ENCODE results near the gene DOCK9. TPM values are rescaled to one million over a fixed set of nuclear protein-coding genes. Genes with fewer than 3 reads are reported as not detected.
"Not testable (repeated sequence)": the region's sequence is repeated elsewhere in the genome, so short reads cannot be mapped to it uniquely, and the experiment has no call there.

The DOCK9 gene
- polyA plus RNA-seq, 4 donors = 53.0 to 71.7 (median 58.7) TPM

DNA sequence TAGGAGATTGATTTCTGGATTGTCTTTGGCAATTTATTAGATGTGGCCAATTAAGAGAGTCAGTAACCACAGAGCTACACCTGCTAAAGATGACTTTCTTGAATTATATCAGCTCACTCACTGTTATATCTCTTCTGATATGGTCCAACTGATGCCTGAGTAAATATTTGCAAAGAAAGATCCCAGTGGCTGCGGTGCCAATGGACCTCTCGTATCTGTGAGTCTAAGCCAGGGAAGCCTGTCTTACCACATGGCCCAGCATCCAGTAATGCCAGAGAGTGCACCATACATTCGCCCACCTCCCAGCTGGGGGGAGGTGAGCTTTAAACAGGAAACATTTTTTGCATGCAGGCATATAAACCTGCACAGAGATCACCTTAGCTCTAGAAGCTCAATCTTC, 142.7 kb downstream of the DOCK9 start:
- no peak for DNase-seq (ENCODE audit: low read depth in 4 of 4, low spot score in 2 of 4)

DNA sequence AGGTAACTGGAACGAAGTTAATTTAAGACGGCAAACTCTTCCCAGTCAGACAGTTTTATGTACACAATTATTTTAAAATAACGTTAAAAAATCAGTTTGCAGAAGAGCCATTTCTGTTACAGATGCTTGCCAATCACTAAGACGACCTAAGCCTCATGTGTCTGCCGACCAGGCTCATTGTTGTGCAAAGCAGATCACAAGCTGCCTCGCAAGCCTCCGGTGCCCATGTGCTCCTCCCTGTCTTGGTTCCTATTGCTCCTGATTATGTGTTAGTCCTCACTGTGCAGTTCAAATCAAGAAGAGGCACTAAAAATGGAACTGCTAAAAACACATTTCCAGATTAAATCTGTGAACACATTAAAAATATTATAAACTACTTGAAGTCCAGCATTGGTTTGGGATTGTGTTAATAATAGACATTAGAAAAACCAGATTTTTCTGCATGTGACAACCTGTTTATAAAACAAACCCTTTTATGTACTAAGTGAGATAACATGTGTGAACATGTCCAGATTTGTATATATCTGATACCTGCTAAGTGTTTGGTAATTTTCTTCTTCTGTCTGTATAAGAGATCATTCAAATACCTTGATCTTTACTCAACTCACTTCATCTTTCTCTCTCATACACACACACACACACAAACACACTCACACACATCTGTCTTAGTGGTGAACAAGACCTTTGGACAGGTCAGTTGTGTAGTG, 143.5 kb downstream of the DOCK9 start:
- no peak for DNase-seq (ENCODE audit: low read depth in 4 of 4, low spot score in 2 of 4)

DNA sequence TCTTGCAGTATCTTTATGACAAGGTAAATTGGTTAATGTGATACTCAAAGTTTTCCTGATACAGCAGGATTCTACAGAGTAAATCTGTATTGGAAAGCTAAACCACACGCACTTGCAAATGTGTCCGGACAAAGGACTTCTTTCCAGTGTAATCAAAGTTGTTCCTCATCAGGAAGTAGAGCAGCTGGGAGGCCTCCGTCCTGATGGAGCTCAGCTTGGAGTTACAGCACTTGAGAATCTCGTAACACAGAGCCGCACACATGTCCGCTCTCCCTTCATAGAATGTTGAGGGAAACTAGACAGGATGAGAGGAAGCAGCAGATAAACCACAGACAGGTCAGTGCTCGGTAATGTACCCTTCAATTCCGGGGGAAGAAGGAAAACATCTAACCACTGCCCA, 146.6 kb downstream of the DOCK9 start:
- no peak for DNase-seq (ENCODE audit: low read depth in 4 of 4, low spot score in 2 of 4)

- DNase-seq (ENCODE audit: low read depth in 4 of 4, low spot score in 2 of 4) = no peak
Observed at GRCh38 chr13:98829541-98829940, 148.3 kb downstream of the DOCK9 start.

- DNase-seq (ENCODE audit: low read depth in 4 of 4, low spot score in 2 of 4) = no peak
Observed at GRCh38 chr13:98828614-98829013, 149.2 kb downstream of the DOCK9 start.

DNA sequence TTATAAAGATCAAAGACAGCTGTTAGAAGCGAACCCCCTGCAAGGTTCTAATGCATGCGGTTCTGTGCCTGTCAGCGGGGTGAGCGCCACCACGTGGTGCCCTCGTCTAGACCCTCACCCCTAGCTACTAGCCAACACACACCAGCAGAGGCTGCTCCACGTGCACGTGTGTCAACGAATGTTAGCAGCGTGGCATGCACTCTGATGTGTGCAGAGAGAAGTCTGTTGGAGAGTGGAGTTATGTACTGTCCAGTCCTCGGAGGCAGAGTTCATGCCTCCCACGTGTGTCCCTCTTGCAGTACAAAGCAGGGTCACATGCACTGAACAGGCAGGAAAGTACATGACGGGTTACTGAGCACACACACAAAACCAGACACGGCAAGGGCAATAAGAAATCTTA, 150.4 kb downstream of the DOCK9 start:
- DNase-seq (ENCODE audit: low read depth in 4 of 4, low spot score in 2 of 4) = no peak

GRCh38 chr13:98826146-98826545, 151.7 kb downstream of the DOCK9 start:
- no peak for DNase-seq (ENCODE audit: low read depth in 4 of 4, low spot score in 2 of 4)

DNA sequence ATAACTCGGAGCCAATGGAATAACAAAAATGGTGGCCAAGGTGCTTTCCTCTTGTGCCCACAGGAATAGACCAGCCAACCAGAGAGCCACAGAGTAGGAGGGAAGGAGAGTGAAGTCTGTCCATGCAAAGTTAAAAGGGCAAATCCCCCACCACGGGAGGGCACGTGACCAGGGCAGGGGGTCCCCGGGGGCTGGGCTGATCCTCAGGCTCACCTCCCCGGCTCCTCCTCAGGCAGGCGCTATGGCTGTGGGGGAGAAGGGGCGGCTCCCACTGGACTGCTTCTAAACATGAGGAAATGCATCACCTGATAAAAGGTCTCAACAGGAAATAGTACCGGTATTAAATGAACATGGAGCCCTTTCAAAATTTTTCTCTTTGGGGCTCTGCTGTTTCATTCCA, 152.2 kb downstream of the DOCK9 start:
- no peak for DNase-seq (ENCODE audit: low read depth in 4 of 4, low spot score in 2 of 4)

DNA sequence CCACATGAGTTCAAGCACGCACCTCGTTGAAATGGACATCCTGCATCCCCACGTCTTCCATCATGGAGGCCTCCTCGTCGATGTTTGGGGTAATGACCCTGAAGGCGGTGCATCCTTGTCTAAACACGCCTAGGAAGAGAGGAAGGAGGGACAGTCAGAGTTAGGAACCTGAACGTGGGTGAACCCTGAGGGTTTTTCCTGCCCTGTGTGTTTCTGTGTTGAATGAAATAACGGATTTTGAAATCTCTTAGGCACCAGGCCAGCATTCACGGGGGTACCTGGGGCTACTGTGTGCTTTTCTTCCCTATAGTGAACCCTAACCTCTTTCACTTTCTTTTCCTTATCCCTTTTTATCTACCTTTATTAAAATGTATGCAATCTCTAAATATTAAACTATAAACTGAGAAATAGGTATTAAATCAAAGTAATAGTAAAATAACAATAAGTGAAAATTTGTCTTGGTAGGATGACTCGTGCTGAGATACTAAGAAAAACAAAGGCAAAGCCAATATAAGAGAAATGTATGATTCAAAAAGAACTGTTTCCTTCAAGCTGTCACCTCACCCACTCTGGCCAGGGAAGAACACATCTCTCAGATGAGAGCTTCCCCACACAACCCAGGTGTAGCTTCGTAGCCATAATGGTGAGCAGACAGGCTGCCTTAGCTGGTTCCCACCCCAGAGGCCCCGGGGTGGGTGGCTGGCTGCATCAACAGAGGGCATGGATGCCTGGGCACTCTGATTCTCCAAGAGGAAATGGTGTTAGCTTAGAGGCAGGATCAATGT, 153.3 kb downstream of the DOCK9 start:
- no peak for DNase-seq (ENCODE audit: low read depth in 4 of 4, low spot score in 2 of 4)

- no peak for DNase-seq (ENCODE audit: low read depth in 4 of 4, low spot score in 2 of 4)
Observed at GRCh38 chr13:98823442-98823841, 154.4 kb downstream of the DOCK9 start.

DNA sequence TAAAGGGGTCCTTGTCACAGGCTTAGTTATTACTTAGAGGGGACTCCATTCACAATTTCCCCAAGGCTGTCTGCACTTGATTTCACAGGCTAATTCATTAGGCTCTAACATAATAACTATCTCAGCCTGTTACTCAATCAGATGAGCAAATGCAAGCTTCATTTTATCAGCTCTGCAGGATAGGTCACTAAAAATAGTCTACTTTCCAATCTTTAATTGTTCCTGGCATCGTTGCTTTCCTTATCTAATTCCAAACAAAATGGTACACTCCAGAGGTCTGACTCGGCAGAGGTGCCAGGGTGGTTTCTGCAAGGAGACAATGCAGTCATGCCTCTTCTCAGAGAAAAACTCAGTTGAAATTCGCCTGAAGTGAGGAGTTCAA, 155.6 kb downstream of the DOCK9 start:
- no peak for DNase-seq (ENCODE audit: low read depth in 4 of 4, low spot score in 2 of 4)

- DNase-seq (ENCODE audit: low read depth in 4 of 4, low spot score in 2 of 4) = no peak
Observed at GRCh38 chr13:98821372-98822224, 156.3 kb downstream of the DOCK9 start.

DNA sequence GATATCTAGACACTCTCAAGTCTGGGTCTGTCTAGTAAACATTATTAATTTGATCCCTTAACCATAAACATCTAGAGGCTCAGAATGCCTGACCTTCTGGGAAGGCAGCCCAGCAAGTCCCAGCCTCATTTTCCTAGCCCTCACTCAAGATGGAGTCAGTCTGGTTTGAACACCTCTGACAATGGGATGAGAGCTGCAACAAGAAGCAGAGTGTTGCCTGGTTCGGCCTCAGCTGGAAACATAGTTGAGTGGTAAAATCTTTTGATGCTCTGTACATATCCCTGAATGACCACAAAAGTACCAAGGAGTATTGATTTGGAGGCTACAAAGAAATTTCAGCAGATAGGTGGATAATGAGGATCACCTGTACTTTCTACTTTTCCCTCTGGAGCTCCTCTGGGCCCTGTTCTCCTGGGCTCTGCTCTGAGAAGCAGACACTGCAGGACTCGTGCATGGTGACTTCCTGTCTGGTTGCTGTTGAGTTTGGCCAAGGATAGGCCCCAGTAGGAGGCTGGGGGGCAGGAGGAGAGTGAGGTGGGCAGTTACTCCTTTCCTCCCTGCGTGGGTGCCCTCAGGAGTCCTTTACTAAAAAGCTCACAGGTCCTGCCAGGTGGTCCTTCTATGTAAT, 157.0 kb downstream of the DOCK9 start:
- no peak for DNase-seq (ENCODE audit: low read depth in 4 of 4, low spot score in 2 of 4)

DNA sequence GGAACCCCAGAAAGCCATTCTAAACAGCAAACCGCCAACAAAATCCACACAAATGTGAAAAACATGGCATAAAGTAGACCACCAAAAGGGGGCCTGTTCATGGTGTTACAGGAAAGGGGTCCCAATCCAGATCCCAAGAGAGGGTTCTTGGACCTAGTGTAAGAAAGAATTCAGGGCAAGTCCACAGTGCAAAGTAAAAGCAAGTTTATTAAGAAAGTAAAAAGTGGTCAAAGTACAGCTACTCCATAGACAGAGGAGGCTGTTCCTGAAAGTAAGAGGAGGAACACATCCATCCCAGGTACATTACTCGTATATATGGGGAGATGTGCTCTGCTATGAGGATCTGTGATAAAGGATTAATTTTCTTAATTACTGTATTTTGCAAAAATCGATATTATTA, 157.6 kb downstream of the DOCK9 start:
- DNase-seq (ENCODE audit: low read depth in 4 of 4, low spot score in 2 of 4) = no peak

DNA sequence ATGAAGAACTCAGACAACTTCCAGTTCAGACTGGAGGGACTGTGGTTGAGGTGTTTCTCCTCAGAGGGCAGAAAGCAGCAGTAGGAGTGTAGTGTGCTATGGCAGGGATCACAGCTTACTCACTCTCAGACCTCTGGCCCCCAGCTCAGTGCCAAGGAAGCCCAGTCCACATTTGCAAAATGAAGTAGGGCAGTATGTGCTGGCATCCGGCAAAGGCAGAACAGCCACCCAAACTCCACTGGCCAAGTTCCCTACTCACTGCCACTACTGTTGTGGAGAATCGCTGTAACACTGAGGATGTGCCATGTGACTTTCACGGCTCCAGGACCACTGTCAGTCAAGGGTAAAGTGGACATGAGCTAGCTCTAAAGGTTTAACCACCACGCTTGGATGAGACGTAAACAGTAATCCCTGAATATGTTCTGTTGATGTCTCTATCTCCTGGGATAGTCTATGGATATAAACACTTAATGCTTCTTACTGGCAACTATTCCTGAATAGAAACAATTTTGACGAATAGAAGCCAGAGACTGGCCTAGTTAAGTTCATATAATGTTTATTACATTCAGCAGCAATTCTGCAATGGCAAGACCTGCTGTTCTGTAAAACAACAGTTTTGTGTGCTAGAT, 158.4 kb downstream of the DOCK9 start:
- DNase-seq (ENCODE audit: low read depth in 4 of 4, low spot score in 2 of 4) = no peak

- no peak for DNase-seq (ENCODE audit: low read depth in 4 of 4, low spot score in 2 of 4)
Observed at GRCh38 chr13:98816406-98816805, 161.5 kb downstream of the DOCK9 start.

GRCh38 chr13:98813993-98814392, 163.9 kb downstream of the DOCK9 start:
- no peak for DNase-seq (ENCODE audit: low read depth in 4 of 4, low spot score in 2 of 4)

- not testable (repeated sequence) for DNase-seq (ENCODE audit: low read depth in 4 of 4, low spot score in 2 of 4)
Observed at GRCh38 chr13:98812186-98812790, 165.6 kb downstream of the DOCK9 start.

DNA sequence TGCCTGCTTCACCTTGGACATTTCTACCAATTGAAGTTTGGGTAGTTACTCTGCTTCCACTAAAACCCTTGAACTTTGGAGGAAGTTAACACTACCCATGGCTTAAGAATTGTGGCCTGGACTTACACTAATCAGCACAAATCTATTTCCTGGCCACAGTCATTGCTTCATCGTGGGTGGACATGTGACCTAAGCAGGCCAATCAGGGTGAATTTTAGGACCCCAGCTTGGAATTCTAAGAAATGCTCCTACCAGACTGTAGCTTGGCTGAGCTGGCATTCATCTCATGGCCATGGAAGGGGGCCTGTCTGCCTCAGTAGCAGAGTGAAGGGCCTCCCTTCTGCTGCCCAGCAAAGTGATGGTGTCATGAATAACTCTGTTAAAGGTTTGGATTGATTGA, 167.1 kb downstream of the DOCK9 start:
- no peak for DNase-seq (ENCODE audit: low read depth in 4 of 4, low spot score in 2 of 4)

- DNase-seq (ENCODE audit: low read depth in 4 of 4, low spot score in 2 of 4) = no peak
Observed at GRCh38 chr13:98809345-98809777, 168.5 kb downstream of the DOCK9 start.

All from left renal cortex interstitium (tissue), 4 donors.